Measurements from ENCODE around the gene MAP3K14.

The MAP3K14 gene

GRCh38 chr17:45277216-45277849, 39.5 kb downstream of the MAP3K14 start:
- TF ChIP-seq EZH2phosphoT487 (conservative IDR thresholded peaks at IDR 0.05; ENCODE audit: low read length) (no peak), CTCF (IDR thresholded peaks at IDR 0.05; ENCODE audit: insufficient read depth, low read length, poor library complexity, severe bottlenecking) (peak; percentile 78)
- Histone ChIP-seq H4K20me1 (ENCODE audit: low read depth, low read length) (no peaks in the 10 kb centered on the region), H3K27ac (ENCODE audit: low read depth, low read length) (no peak overlapping the region), H3K4me2 (ENCODE audit: low read depth, low read length, poor library complexity, severe bottlenecking) (no peak overlapping the region), H3K9ac (ENCODE audit: low read length) (no peak overlapping the region), H3K27me3 (ENCODE audit: low read length) (no peaks in the 10 kb centered on the region), H3K4me3 (ENCODE audit: insufficient read depth, low read length, poor library complexity, severe bottlenecking) (no peak overlapping the region), H3K9me3 (ENCODE audit: insufficient read depth, low read length) (no peaks in the 10 kb centered on the region), H2AFZ (ENCODE audit: low read depth, low read length, severe bottlenecking) (no peak overlapping the region), H3F3A (ENCODE audit: insufficient read depth) (peaks cover 9% of the 10 kb centered on the region), H3K36me3 (ENCODE audit: low read length) (no peaks in the 10 kb centered on the region), H3K79me2 (ENCODE audit: insufficient read depth, low read length) (no peaks in the 10 kb centered on the region), H3K9me2 (replicated peaks; ENCODE audit: insufficient read depth, low read length) (no peaks in the 10 kb centered on the region)

- Histone ChIP-seq H3F3A (ENCODE audit: insufficient read depth) (peaks cover 9% of the 10 kb centered on the region), H4K20me1 (ENCODE audit: low read depth, low read length) (no peaks in the 10 kb centered on the region), H2AFZ (ENCODE audit: low read depth, low read length, severe bottlenecking) (no peak overlapping the region), H3K9me2 (replicated peaks; ENCODE audit: insufficient read depth, low read length) (no peaks in the 10 kb centered on the region), H3K36me3 (ENCODE audit: low read length) (no peaks in the 10 kb centered on the region), H3K79me2 (ENCODE audit: insufficient read depth, low read length) (no peaks in the 10 kb centered on the region), H3K4me2 (ENCODE audit: low read depth, low read length, poor library complexity, severe bottlenecking) (no peak overlapping the region), H3K9ac (ENCODE audit: low read length) (no peak overlapping the region), H3K9me3 (ENCODE audit: insufficient read depth, low read length) (no peaks in the 10 kb centered on the region), H3K27me3 (ENCODE audit: low read length) (no peaks in the 10 kb centered on the region), H3K4me3 (ENCODE audit: insufficient read depth, low read length, poor library complexity, severe bottlenecking) (no peak overlapping the region), H3K27ac (ENCODE audit: low read depth, low read length) (no peak overlapping the region)
- TF ChIP-seq EZH2phosphoT487 (conservative IDR thresholded peaks at IDR 0.05; ENCODE audit: low read length) (no peak), CTCF (IDR thresholded peaks at IDR 0.05; ENCODE audit: insufficient read depth, low read length, poor library complexity, severe bottlenecking) (no peak)
These were observed 40.8 kb downstream of the MAP3K14 start for GRCh38 chr17:45276031-45276430.

- H3K79me2 ChIP-seq (ENCODE audit: insufficient read depth, low read length) = no peaks in the 10 kb centered on the region
- H3K9me3 ChIP-seq (ENCODE audit: insufficient read depth, low read length) = no peaks in the 10 kb centered on the region
- no peaks in the 10 kb centered on the region for H3K36me3 ChIP-seq (ENCODE audit: low read length)
- H3K4me3 ChIP-seq (ENCODE audit: insufficient read depth, low read length, poor library complexity, severe bottlenecking) = no peak overlapping the region
- H3F3A ChIP-seq (ENCODE audit: insufficient read depth) = peaks cover 9% of the 10 kb centered on the region
- H3K9ac ChIP-seq (ENCODE audit: low read length) = no peak overlapping the region
- H3K9me2 ChIP-seq (replicated peaks; ENCODE audit: insufficient read depth, low read length) = no peaks in the 10 kb centered on the region
- H4K20me1 ChIP-seq (ENCODE audit: low read depth, low read length) = no peaks in the 10 kb centered on the region
- no peaks in the 10 kb centered on the region for H3K27me3 ChIP-seq (ENCODE audit: low read length)
- H3K4me2 ChIP-seq (ENCODE audit: low read depth, low read length, poor library complexity, severe bottlenecking) = no peak overlapping the region
- TF ChIP-seq EZH2phosphoT487 (conservative IDR thresholded peaks at IDR 0.05; ENCODE audit: low read length) (no peak), CTCF (IDR thresholded peaks at IDR 0.05; ENCODE audit: insufficient read depth, low read length, poor library complexity, severe bottlenecking) (no peak)
- no peak overlapping the region for H2AFZ ChIP-seq (ENCODE audit: low read depth, low read length, severe bottlenecking)
- no peak overlapping the region for H3K27ac ChIP-seq (ENCODE audit: low read depth, low read length)
These were observed 42.8 kb downstream of the MAP3K14 start for GRCh38 chr17:45274033-45274432.
